ENCODE data around the gene VTCN1.

GRCh38 chr1:117106478-117106877, 104.2 kb downstream of the VTCN1 start:
- TF ChIP-seq POLR2AphosphoS5 (IDR thresholded peaks at IDR 0.05) (no peak), CTCF (IDR thresholded peaks at IDR 0.05) (no peak), POLR2A (IDR thresholded peaks at IDR 0.05; ENCODE audit: low read depth) (no peak), EP300 (IDR thresholded peaks at IDR 0.05) (no peak)
